ENCODE results near the gene HNMT.

DNA sequence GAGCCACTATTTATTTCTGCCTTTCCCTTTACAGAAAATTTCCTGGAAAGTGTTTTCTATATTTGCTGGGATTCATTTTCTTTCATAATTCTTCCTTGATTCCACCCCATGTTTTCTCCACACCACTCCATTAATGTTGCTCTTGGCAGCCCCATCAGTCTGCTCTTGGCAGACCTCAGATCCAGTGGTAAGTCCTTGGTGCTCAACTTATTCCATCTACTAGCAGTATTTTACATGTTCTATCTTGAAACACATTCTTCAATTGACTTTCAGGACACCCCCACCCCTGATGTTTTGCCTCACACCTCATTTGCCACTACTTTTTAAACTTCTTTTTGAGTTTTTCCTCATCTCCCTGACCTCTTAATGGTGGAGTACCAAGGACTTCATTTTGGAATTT is 65.0 kb downstream of the HNMT start:
- TF ChIP-seq, protein P1, sequence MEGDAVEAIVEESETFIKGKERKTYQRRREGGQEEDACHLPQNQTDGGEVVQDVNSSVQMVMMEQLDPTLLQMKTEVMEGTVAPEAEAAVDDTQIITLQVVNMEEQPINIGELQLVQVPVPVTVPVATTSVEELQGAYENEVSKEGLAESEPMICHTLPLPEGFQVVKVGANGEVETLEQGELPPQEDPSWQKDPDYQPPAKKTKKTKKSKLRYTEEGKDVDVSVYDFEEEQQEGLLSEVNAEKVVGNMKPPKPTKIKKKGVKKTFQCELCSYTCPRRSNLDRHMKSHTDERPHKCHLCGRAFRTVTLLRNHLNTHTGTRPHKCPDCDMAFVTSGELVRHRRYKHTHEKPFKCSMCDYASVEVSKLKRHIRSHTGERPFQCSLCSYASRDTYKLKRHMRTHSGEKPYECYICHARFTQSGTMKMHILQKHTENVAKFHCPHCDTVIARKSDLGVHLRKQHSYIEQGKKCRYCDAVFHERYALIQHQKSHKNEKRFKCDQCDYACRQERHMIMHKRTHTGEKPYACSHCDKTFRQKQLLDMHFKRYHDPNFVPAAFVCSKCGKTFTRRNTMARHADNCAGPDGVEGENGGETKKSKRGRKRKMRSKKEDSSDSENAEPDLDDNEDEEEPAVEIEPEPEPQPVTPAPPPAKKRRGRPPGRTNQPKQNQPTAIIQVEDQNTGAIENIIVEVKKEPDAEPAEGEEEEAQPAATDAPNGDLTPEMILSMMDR (conservative IDR thresholded peaks at IDR 0.05) = no peak
- no peak for TF ChIP-seq EZH2 (IDR thresholded peaks at IDR 0.05; ENCODE audit: low read depth)

All from PC-9 (cell line).